Nephron progenitor cell (in vitro differentiated cells): Measurements from ENCODE around the gene EMX1.

ENCODE experiments used
- DNase-seq: peaks from one replicate; pipeline ENCODE4 v3.0.0; 2021
- H3K27ac Mint-ChIP-seq: 2 replicates; pipeline ENCODE4 v1.8.0; 2021; ENCODE audit warnings: mild to moderate bottlenecking, moderate library complexity, mixed read lengths
- H3K27me3 Mint-ChIP-seq: 2 replicates; pipeline ENCODE4 v1.8.0; 2021; ENCODE audit warnings: mild to moderate bottlenecking, low read depth, mixed read lengths; ENCODE audit not compliant: poor library complexity
- H3K36me3 Mint-ChIP-seq: 2 replicates; pipeline ENCODE4 v1.8.0; 2021; ENCODE audit warnings: low read depth, mixed read lengths
- H3K4me1 Mint-ChIP-seq: 2 replicates; pipeline ENCODE4 v1.8.0; 2021; ENCODE audit warnings: mixed read lengths
- H3K4me3 Mint-ChIP-seq: 2 replicates; pipeline ENCODE4 v1.8.0; 2021; ENCODE audit warnings: mild to moderate bottlenecking, moderate library complexity, mixed read lengths
- H3K9me3 Mint-ChIP-seq: 2 replicates; pipeline ENCODE4 v1.8.0; 2021; ENCODE audit warnings: mild to moderate bottlenecking, moderate library complexity, mixed read lengths
- TF ChIP-seq, protein P1 (sequence below): fragments of 200-600 bp; sonication (generic); IDR thresholded peaks from 2 replicates; pipeline ENCODE4 v1.5.0; 2021; ENCODE audit warnings: antibody characterized with exemption

EMX1 gene

DNA sequence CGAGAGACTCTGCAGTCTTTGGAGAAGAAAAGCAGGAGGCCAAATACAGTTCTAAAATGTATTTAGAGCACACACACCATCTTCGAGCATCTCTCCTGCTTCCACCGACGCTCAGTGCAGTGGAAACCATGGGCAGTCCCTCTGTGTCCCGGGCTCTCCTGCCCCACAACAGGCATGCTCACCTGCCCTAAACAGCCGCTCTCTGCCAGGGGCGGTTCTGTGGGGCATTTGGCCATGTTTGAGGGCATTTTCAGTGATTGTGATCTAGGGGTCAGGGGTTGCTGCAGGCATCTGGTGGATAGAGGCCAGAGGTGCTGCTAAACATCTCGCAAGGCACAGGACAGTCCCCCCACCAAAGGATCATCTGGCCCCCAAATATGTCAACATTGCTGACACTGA lies 55.8 kb downstream of the EMX1 start:
- Mint-ChIP-seq H3K36me3 (no peaks in the 10 kb centered on the region), H3K4me1 (no peaks in the 10 kb centered on the region), H3K9me3 (no peaks in the 10 kb centered on the region), H3K4me3 (no peak overlapping the region), H3K27ac (no peak overlapping the region), H3K27me3 (peaks cover 33% of the 10 kb centered on the region)
- TF ChIP-seq, protein P1, sequence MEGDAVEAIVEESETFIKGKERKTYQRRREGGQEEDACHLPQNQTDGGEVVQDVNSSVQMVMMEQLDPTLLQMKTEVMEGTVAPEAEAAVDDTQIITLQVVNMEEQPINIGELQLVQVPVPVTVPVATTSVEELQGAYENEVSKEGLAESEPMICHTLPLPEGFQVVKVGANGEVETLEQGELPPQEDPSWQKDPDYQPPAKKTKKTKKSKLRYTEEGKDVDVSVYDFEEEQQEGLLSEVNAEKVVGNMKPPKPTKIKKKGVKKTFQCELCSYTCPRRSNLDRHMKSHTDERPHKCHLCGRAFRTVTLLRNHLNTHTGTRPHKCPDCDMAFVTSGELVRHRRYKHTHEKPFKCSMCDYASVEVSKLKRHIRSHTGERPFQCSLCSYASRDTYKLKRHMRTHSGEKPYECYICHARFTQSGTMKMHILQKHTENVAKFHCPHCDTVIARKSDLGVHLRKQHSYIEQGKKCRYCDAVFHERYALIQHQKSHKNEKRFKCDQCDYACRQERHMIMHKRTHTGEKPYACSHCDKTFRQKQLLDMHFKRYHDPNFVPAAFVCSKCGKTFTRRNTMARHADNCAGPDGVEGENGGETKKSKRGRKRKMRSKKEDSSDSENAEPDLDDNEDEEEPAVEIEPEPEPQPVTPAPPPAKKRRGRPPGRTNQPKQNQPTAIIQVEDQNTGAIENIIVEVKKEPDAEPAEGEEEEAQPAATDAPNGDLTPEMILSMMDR, result no peak
- DNase-seq, result no peak

DNA sequence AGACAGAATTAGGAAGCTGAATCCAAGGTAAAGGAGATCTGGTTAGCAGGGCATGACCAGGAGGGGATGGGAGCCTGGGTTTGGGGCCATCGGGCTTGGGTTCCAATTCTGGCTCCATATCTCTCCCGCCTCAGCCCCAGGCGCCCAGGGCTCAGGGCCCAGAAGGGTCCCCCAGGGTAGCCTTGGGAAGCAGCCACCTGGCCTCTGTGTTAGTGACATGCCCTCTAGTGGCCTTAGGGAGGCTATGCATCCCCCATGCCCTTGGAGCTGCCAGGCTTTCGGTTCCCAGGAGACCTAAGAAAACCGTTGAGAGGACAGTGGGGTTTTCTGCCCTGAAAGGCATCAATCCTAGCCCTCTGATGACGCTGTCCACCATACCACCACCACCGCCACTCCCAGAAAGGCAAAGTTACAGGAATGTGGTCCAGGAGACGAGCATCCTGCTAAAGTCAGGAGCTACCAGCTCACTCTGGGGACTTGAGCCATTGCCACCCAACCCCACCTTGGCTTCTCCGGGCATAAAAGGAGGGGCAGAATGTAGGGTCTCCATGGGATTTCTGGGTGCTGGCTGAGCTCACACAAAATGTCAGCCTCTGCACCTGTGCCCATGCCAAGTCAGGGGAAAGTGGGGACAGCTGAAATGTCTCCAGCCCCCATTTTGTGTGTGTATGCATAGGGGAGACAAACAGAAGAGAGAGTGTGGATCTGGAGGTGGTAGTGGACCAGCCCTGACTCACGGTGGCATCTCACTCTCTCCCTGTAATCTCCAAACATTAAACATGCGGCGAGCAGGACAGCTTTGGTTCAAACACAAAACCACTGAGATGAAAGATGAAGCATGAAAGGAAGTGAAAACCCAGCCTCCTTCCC lies 56.5 kb downstream of the EMX1 start:
- TF ChIP-seq, protein P1, result peak; percentile 85
- Mint-ChIP-seq H3K27me3 (peaks cover 29% of the 10 kb centered on the region), H3K4me3 (no peak overlapping the region), H3K36me3 (no peaks in the 10 kb centered on the region), H3K4me1 (no peaks in the 10 kb centered on the region), H3K9me3 (no peaks in the 10 kb centered on the region), H3K27ac (no peak overlapping the region)
- peak; percentile 58 for DNase-seq

DNA sequence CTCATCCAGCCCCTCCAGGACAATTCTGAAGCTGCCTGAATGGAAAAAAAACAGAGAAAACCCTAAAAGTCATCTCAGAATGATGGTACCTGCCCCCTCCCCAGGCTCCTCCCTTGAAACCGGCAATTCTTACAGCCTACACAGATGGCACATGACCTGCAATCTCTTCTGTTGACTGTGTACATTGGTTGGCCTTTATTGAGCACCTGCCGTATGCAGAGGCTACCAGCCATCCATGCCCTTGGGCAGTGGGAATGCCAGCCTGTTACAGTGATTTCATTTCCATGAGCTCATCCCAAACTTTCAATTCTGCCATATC lies 57.1 kb downstream of the EMX1 start:
- Mint-ChIP-seq H3K4me1 (no peaks in the 10 kb centered on the region), H3K27me3 (peaks cover 23% of the 10 kb centered on the region), H3K9me3 (no peaks in the 10 kb centered on the region), H3K27ac (no peak overlapping the region), H3K36me3 (no peaks in the 10 kb centered on the region), H3K4me3 (no peak overlapping the region)
- TF ChIP-seq, protein P1, result no peak
- no peak for DNase-seq

DNA sequence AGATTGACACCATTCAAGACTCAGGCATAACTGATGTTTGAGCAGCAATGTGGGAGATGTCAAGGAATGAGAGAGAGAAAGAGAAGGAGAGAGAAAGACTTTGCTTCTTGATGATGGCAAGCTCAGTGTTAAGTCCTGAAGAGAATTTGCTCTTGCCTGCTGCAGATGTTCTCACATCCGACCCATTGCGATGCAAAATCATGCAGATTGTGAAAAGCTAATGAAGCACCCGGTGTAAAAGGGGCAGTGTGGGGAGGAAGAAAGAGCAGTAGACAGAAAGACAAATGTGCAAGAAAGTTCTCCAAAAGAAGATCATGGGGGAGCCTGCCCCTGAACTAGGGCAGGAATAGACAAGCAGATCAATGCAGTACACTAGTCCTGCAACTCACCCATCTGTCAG lies 57.7 kb downstream of the EMX1 start:
- TF ChIP-seq, protein P1, result no peak
- Mint-ChIP-seq H3K4me3 (no peak overlapping the region), H3K27me3 (peaks cover 21% of the 10 kb centered on the region), H3K36me3 (no peaks in the 10 kb centered on the region), H3K9me3 (no peaks in the 10 kb centered on the region), H3K4me1 (no peaks in the 10 kb centered on the region), H3K27ac (no peak overlapping the region)
- no peak for DNase-seq

DNA sequence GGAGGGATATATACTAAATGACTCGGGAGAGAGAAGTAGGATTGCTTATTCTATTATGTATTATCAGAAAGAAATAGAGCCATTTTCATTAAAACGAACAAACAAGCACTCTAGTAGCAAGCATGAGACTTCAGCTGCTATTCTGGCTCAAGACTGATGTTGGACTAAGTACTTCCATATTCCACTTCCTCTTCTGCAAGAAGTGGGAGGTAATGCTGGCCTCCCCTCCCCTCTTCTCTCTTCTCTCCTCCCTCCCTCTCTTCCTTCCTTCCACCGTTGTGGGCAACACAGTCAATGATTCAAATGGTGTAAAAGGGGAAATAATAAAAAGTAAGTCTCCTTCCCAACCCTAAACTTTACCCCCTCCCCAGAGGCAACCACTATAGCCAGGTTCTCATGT lies 62.6 kb downstream of the EMX1 start:
- TF ChIP-seq, protein P1, result no peak
- peaks cover 26% of the 10 kb centered on the region for H3K4me1 Mint-ChIP-seq

More for the DNA sequence above, 62.6 kb downstream of the EMX1 start:
- H3K4me3 Mint-ChIP-seq, result no peak overlapping the region
- no peaks in the 10 kb centered on the region for H3K9me3 Mint-ChIP-seq
- H3K27ac Mint-ChIP-seq, result no peak overlapping the region
- H3K27me3 Mint-ChIP-seq, result peaks cover 10% of the 10 kb centered on the region
- DNase-seq, result no peak
- no peaks in the 10 kb centered on the region for H3K36me3 Mint-ChIP-seq
